ENCODE measurements around the gene PPY. TPM values are rescaled to one million over a fixed set of nuclear protein-coding genes. Genes with fewer than 3 reads are reported as not detected.

The PPY gene, protein sequence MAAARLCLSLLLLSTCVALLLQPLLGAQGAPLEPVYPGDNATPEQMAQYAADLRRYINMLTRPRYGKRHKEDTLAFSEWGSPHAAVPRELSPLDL
- not detected in 5 replicates for total RNA-seq (2022; extraction: Qiagen RNA extraction; ENCODE audit: low read depth)

DNA sequence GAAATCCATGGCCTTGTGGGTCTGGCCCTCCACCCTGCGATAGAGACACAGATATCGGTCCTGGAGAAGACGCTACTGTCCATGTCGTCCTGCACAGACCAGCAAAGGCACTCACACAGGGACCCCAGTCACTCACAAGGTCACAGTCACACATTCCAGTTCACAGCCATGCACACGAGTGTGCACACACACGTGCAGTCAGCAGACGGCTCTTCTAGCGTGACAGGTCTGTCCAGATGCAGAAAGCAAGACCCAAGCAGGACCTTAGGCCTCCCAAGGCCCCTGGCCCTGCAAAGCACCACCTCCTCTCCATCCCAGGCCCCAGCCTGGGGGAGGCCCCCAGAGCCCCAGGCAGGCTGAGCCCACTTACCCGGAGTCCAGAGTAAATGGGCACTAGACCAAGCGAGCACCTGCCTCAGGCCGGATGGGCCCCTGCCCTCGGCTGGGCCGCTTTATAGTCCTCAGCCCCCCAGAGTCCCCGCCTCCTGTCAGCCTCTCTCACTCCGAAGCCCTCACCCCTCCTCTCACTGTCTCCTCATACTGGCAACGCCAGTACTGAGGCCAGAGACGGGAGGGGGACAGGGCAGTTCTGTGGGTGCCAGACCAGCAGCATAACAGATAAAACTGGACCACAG lies at the start of gene PPY:
PPY (minus strand) TSS at position 426 of the 635 bp plus-strand sequence. CDS start 822 bp downstream, outside the sequence.

DNA sequence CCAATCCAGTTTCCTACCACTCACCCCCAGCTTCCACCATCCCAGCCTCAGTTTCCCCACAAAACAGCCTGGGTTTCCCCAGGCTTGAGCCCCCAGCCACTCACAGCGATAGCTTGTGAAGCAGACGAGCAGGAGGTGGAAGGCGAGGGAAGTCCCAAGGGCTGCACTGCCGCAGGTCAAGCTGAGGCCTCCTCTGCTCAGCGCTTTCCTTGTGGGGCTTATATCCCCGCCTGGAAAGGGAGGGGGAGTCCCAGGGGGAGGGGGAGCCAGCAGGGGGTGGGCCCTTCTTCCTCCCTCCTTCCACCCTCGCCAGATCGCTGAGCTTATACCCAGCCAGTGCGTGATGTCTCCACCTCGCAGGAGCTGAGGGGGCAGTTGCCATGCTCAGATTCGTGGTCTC lies 11.5 kb upstream of the PPY start, which contains the start of gene PYY:
PYY (minus strand) TSS at position 195 of the 400 bp plus-strand sequence. CDS start 457 bp downstream, outside the sequence.

DNA sequence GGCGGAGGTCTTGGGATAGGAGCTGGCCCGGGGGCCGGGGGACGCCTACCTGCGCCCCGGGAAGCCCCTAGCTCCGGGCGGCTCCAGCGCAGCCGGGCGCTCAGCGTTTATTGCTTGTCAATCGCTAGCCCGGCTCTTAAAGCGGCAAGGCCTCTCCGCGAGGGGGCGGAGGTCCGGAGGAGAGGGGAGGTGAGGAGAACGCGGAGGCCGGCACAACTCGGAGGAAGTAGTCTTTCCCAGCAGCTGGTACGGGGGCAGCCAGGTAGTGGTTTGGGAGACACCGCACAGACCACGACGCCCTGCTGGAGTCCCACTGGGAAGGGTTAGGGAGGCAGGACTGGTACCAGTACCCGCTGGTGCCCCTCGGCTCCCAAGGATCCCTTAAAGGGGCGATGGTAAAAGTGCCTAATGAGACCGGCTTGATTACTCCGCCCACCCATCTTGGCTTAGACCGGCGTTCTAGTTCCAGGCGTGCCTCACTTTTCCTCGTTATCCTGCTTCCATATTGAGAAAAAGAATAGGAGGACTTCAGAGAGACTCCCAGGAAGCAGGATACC lies 34.8 kb downstream of the PPY start, which contains the start of gene MPP2:
MPP2 (minus strand) TSS at position 112 of the 557 bp plus-strand sequence. CDS start 3,076 bp downstream, outside the sequence.

Other genes with a start within 250 kb of the PPY start
- gene SOST, start 183.7 kb downstream of the PPY start, total RNA-seq (2022; extraction: Qiagen RNA extraction; ENCODE audit: low read depth) = 0.05 TPM in 1 of 5 replicates, not detected in the others
- 58.4 to 63.0 TPM (median 62.0 TPM) in 5 replicates for gene DUSP3, start 163.5 kb downstream of the PPY start, total RNA-seq (2022; extraction: Qiagen RNA extraction; ENCODE audit: low read depth)
- gene CFAP97D1, start 162.0 kb downstream of the PPY start, total RNA-seq (2022; extraction: Qiagen RNA extraction; ENCODE audit: low read depth) = 0.02 to 0.04 TPM (median 0.03 TPM) in 3 of 5 replicates, not detected in the others
- gene MPP3, start 109.3 kb downstream of the PPY start, total RNA-seq (2022; extraction: Qiagen RNA extraction; ENCODE audit: low read depth) = 17.2 to 18.7 TPM (median 18.2 TPM) in 5 replicates
- gene CD300LG, start 95.3 kb downstream of the PPY start, total RNA-seq (2022; extraction: Qiagen RNA extraction; ENCODE audit: low read depth) = 0.05 TPM in 1 of 5 replicates, not detected in the others
- 1.3 to 2.4 TPM (median 2.1 TPM) in 5 replicates for gene MPP2, start 34.9 kb downstream of the PPY start, total RNA-seq (2022; extraction: Qiagen RNA extraction; ENCODE audit: low read depth)
- gene PYY, start 11.5 kb upstream of the PPY start, total RNA-seq (2022; extraction: Qiagen RNA extraction; ENCODE audit: low read depth) = 0.11 TPM in 1 of 5 replicates, not detected in the others
- gene NAGS, start 62.1 kb upstream of the PPY start, total RNA-seq (2022; extraction: Qiagen RNA extraction; ENCODE audit: low read depth) = 0.75 to 1.1 TPM (median 0.94 TPM) in 5 replicates
- 23.1 to 34.5 TPM (median 32.4 TPM) in 5 replicates for gene TMEM101, start 72.5 kb upstream of the PPY start, total RNA-seq (2022; extraction: Qiagen RNA extraction; ENCODE audit: low read depth)
- gene LSM12, start 124.2 kb upstream of the PPY start, total RNA-seq (2022; extraction: Qiagen RNA extraction; ENCODE audit: low read depth) = 50.7 to 55.5 TPM (median 54.1 TPM) in 5 replicates
- 105 to 173 TPM (median 164 TPM) in 5 replicates for gene G6PC3, start 128.3 kb upstream of the PPY start, total RNA-seq (2022; extraction: Qiagen RNA extraction; ENCODE audit: low read depth)
- gene HDAC5, start 181.2 kb upstream of the PPY start, total RNA-seq (2022; extraction: Qiagen RNA extraction; ENCODE audit: low read depth) = 13.6 to 15.8 TPM (median 14.3 TPM) in 5 replicates
- gene HROB, start 199.5 kb upstream of the PPY start, total RNA-seq (2022; extraction: Qiagen RNA extraction; ENCODE audit: low read depth) = 8.1 to 10.5 TPM (median 9.5 TPM) in 5 replicates
- gene ASB16, start 228.2 kb upstream of the PPY start, total RNA-seq (2022; extraction: Qiagen RNA extraction; ENCODE audit: low read depth) = 0.17 TPM in 1 of 5 replicates, not detected in the others
- 35.7 to 45.8 TPM (median 44.6 TPM) in 5 replicates for gene TMUB2, start 244.5 kb upstream of the PPY start, total RNA-seq (2022; extraction: Qiagen RNA extraction; ENCODE audit: low read depth)